Measurements from ENCODE around the gene RASGRF2.

The RASGRF2 gene

DNA sequence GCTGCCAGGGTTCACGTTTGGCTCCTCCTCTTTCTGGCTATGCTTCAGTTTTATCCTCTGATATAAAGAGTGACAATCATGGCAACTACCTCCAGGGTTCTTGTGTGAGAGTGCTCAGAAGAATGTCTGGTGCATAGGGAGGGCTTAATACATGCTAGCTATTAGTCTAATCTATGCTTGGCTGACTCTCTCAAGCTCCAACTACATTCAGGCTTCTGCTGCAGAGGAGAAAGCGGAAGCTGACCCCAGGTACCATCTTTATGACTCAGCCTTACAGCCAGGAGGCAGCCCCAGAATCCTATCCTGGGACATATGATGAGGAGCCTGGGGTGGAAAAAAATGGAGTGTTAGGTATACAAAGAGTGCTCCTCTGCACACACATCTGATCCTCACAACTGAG is 32.1 kb upstream of the RASGRF2 start:
- Histone ChIP-seq H3K27me3 (ENCODE audit: low read depth, low read length) (no peaks in the 10 kb centered on the region), H3K27ac (ENCODE audit: low read length) (no peak overlapping the region), H3K4me3 (ENCODE audit: low read depth in 1 of 2, low read length in 2 of 2) (no peak overlapping the region), H3K9me3 (ENCODE audit: control insufficient read depth in 1 of 2, low read length in 2 of 2) (no peaks in the 10 kb centered on the region), H3K4me1 (ENCODE audit: control insufficient read depth in 1 of 2, insufficient read depth in 2 of 2, low read length in 2 of 2) (no peaks in the 10 kb centered on the region), H3K36me3 (ENCODE audit: control insufficient read depth in 1 of 2, insufficient read depth in 2 of 2, low read length in 2 of 2) (no peaks in the 10 kb centered on the region)

- Histone ChIP-seq H3K27me3 (ENCODE audit: low read depth, low read length) (no peaks in the 10 kb centered on the region), H3K4me1 (ENCODE audit: control insufficient read depth in 1 of 2, insufficient read depth in 2 of 2, low read length in 2 of 2) (no peaks in the 10 kb centered on the region), H3K9me3 (ENCODE audit: control insufficient read depth in 1 of 2, low read length in 2 of 2) (no peaks in the 10 kb centered on the region), H3K4me3 (ENCODE audit: low read depth in 1 of 2, low read length in 2 of 2) (no peak overlapping the region), H3K27ac (ENCODE audit: low read length) (no peak overlapping the region), H3K36me3 (ENCODE audit: control insufficient read depth in 1 of 2, insufficient read depth in 2 of 2, low read length in 2 of 2) (no peaks in the 10 kb centered on the region)
These were observed 29.2 kb upstream of the RASGRF2 start for GRCh38 chr5:80930940-80931339.

DNA sequence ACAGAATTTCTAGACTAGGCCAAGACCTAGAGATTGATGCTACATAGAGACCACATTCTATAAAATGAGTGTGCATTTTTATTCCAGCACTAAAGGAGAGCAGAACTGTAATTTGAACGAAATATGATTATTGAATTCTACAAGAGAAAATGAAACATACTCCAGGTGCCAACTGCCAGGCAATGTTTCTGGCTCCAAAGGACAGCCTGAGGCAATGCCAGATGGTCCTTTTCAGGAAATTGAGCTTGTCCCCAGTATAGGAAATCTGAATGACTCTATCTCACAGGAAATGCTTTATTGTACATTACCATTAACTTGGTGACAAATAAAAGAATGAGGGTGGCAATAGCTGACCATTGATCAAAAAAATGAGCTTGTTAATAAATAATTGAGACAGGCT is 28.8 kb upstream of the RASGRF2 start:
- Histone ChIP-seq H3K27ac (ENCODE audit: low read length) (no peak overlapping the region), H3K9me3 (ENCODE audit: control insufficient read depth in 1 of 2, low read length in 2 of 2) (no peaks in the 10 kb centered on the region), H3K36me3 (ENCODE audit: control insufficient read depth in 1 of 2, insufficient read depth in 2 of 2, low read length in 2 of 2) (no peaks in the 10 kb centered on the region), H3K4me3 (ENCODE audit: low read depth in 1 of 2, low read length in 2 of 2) (no peak overlapping the region), H3K27me3 (ENCODE audit: low read depth, low read length) (no peaks in the 10 kb centered on the region), H3K4me1 (ENCODE audit: control insufficient read depth in 1 of 2, insufficient read depth in 2 of 2, low read length in 2 of 2) (no peaks in the 10 kb centered on the region)

- no peak overlapping the region for H3K27ac ChIP-seq (ENCODE audit: low read length)
- no peaks in the 10 kb centered on the region for H3K27me3 ChIP-seq (ENCODE audit: low read depth, low read length)
- H3K36me3 ChIP-seq (ENCODE audit: control insufficient read depth in 1 of 2, insufficient read depth in 2 of 2, low read length in 2 of 2) = no peaks in the 10 kb centered on the region
- H3K9me3 ChIP-seq (ENCODE audit: control insufficient read depth in 1 of 2, low read length in 2 of 2) = no peaks in the 10 kb centered on the region
- no peak overlapping the region for H3K4me3 ChIP-seq (ENCODE audit: low read depth in 1 of 2, low read length in 2 of 2)
- H3K4me1 ChIP-seq (ENCODE audit: control insufficient read depth in 1 of 2, insufficient read depth in 2 of 2, low read length in 2 of 2) = no peaks in the 10 kb centered on the region
These were observed 27.1 kb upstream of the RASGRF2 start for GRCh38 chr5:80933036-80933435.

DNA sequence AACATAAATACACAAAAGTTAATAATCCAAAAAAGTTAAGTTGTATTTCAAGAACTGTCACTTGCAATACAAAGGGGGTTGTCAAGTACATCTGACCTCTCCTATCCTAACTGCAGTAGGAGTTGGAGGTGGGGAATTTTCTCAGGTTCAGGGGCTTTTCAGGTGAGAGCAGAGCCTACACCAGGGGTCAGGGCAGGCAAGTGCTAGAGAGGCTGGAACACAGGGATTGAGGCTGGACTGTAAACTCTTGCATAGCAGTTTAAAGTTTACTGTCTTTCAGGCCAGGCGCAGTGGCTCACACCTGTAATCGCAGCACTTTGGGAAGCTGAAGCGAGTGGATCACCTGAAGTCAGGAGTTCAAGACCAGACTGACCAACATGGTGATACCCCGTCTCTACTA is 25.4 kb upstream of the RASGRF2 start:
- no peaks in the 10 kb centered on the region for H3K4me1 ChIP-seq (ENCODE audit: control insufficient read depth in 1 of 2, insufficient read depth in 2 of 2, low read length in 2 of 2)
- no peaks in the 10 kb centered on the region for H3K27me3 ChIP-seq (ENCODE audit: low read depth, low read length)
- H3K36me3 ChIP-seq (ENCODE audit: control insufficient read depth in 1 of 2, insufficient read depth in 2 of 2, low read length in 2 of 2) = no peaks in the 10 kb centered on the region
- H3K4me3 ChIP-seq (ENCODE audit: low read depth in 1 of 2, low read length in 2 of 2) = no peak overlapping the region
- no peaks in the 10 kb centered on the region for H3K9me3 ChIP-seq (ENCODE audit: control insufficient read depth in 1 of 2, low read length in 2 of 2)
- no peak overlapping the region for H3K27ac ChIP-seq (ENCODE audit: low read length)

- H3K9me3 ChIP-seq (ENCODE audit: control insufficient read depth in 1 of 2, low read length in 2 of 2) = no peaks in the 10 kb centered on the region
- no peaks in the 10 kb centered on the region for H3K4me1 ChIP-seq (ENCODE audit: control insufficient read depth in 1 of 2, insufficient read depth in 2 of 2, low read length in 2 of 2)
- H3K27ac ChIP-seq (ENCODE audit: low read length) = no peak overlapping the region
- no peak overlapping the region for H3K4me3 ChIP-seq (ENCODE audit: low read depth in 1 of 2, low read length in 2 of 2)
- H3K36me3 ChIP-seq (ENCODE audit: control insufficient read depth in 1 of 2, insufficient read depth in 2 of 2, low read length in 2 of 2) = no peaks in the 10 kb centered on the region
- H3K27me3 ChIP-seq (ENCODE audit: low read depth, low read length) = no peaks in the 10 kb centered on the region
These were observed 24.3 kb upstream of the RASGRF2 start for GRCh38 chr5:80935811-80936385.

DNA sequence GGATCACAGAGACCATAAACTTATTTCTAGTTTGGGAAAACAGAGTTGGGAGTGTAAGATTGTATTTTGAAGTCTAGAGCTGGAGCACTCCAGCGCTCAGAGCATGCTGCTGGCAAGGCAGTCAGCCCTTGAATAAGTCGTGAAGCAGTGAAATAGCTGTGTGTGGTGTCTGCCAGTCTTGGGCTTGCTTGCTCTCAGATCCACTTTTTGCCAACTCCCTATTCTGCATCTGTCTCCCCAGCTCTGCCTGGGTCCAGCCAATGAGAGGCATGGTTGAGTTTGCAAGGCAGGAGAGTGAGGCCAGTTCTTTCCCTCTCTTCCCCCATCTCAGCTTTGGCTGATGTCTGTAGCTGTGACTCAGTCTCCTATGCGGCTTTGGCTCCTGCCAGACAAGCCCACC is 23.3 kb upstream of the RASGRF2 start:
- H3K27ac ChIP-seq (ENCODE audit: low read length) = no peak overlapping the region
- no peaks in the 10 kb centered on the region for H3K36me3 ChIP-seq (ENCODE audit: control insufficient read depth in 1 of 2, insufficient read depth in 2 of 2, low read length in 2 of 2)
- H3K4me3 ChIP-seq (ENCODE audit: low read depth in 1 of 2, low read length in 2 of 2) = no peak overlapping the region
- H3K4me1 ChIP-seq (ENCODE audit: control insufficient read depth in 1 of 2, insufficient read depth in 2 of 2, low read length in 2 of 2) = no peaks in the 10 kb centered on the region
- no peaks in the 10 kb centered on the region for H3K9me3 ChIP-seq (ENCODE audit: control insufficient read depth in 1 of 2, low read length in 2 of 2)
- no peaks in the 10 kb centered on the region for H3K27me3 ChIP-seq (ENCODE audit: low read depth, low read length)

GRCh38 chr5:80937584-80938356 is 22.4 kb upstream of the RASGRF2 start:
- no peaks in the 10 kb centered on the region for H3K27me3 ChIP-seq (ENCODE audit: low read depth, low read length)
- no peaks in the 10 kb centered on the region for H3K36me3 ChIP-seq (ENCODE audit: control insufficient read depth in 1 of 2, insufficient read depth in 2 of 2, low read length in 2 of 2)
- H3K9me3 ChIP-seq (ENCODE audit: control insufficient read depth in 1 of 2, low read length in 2 of 2) = no peaks in the 10 kb centered on the region

GRCh38 chr5:80941496-80941895 is 18.7 kb upstream of the RASGRF2 start:
- no peaks in the 10 kb centered on the region for H3K4me1 ChIP-seq (ENCODE audit: control insufficient read depth in 1 of 2, insufficient read depth in 2 of 2, low read length in 2 of 2)
- no peaks in the 10 kb centered on the region for H3K9me3 ChIP-seq (ENCODE audit: control insufficient read depth in 1 of 2, low read length in 2 of 2)
- no peak overlapping the region for H3K27ac ChIP-seq (ENCODE audit: low read length)
- no peak overlapping the region for H3K4me3 ChIP-seq (ENCODE audit: low read depth in 1 of 2, low read length in 2 of 2)
- H3K27me3 ChIP-seq (ENCODE audit: low read depth, low read length) = no peaks in the 10 kb centered on the region
- H3K36me3 ChIP-seq (ENCODE audit: control insufficient read depth in 1 of 2, insufficient read depth in 2 of 2, low read length in 2 of 2) = no peaks in the 10 kb centered on the region

More at GRCh38 chr5:80937584-80938356, 22.4 kb upstream of the RASGRF2 start:
- H3K4me1 ChIP-seq (ENCODE audit: control insufficient read depth in 1 of 2, insufficient read depth in 2 of 2, low read length in 2 of 2) = no peaks in the 10 kb centered on the region
- H3K4me3 ChIP-seq (ENCODE audit: low read depth in 1 of 2, low read length in 2 of 2) = no peak overlapping the region
- no peak overlapping the region for H3K27ac ChIP-seq (ENCODE audit: low read length)

- H3K36me3 ChIP-seq (ENCODE audit: control insufficient read depth in 1 of 2, insufficient read depth in 2 of 2, low read length in 2 of 2) = no peaks in the 10 kb centered on the region
- no peaks in the 10 kb centered on the region for H3K4me1 ChIP-seq (ENCODE audit: control insufficient read depth in 1 of 2, insufficient read depth in 2 of 2, low read length in 2 of 2)
- no peak overlapping the region for H3K4me3 ChIP-seq (ENCODE audit: low read depth in 1 of 2, low read length in 2 of 2)
- no peak overlapping the region for H3K27ac ChIP-seq (ENCODE audit: low read length)
- H3K27me3 ChIP-seq (ENCODE audit: low read depth, low read length) = no peaks in the 10 kb centered on the region
- no peaks in the 10 kb centered on the region for H3K9me3 ChIP-seq (ENCODE audit: control insufficient read depth in 1 of 2, low read length in 2 of 2)
These were observed 8.8 kb upstream of the RASGRF2 start for GRCh38 chr5:80951366-80951765.

GRCh38 chr5:80953587-80953986 is 6.6 kb upstream of the RASGRF2 start:
- Histone ChIP-seq H3K27ac (ENCODE audit: low read length) (no peak overlapping the region), H3K4me3 (ENCODE audit: low read depth in 1 of 2, low read length in 2 of 2) (no peak overlapping the region), H3K4me1 (ENCODE audit: control insufficient read depth in 1 of 2, insufficient read depth in 2 of 2, low read length in 2 of 2) (no peaks in the 10 kb centered on the region), H3K9me3 (ENCODE audit: control insufficient read depth in 1 of 2, low read length in 2 of 2) (no peaks in the 10 kb centered on the region), H3K36me3 (ENCODE audit: control insufficient read depth in 1 of 2, insufficient read depth in 2 of 2, low read length in 2 of 2) (no peaks in the 10 kb centered on the region), H3K27me3 (ENCODE audit: low read depth, low read length) (no peaks in the 10 kb centered on the region)

Data from muscle layer of duodenum (tissue), 2 donors.